HEK293 (cell line): Measurements from ENCODE around the gene SKAP1.

Experiments used
- CTCF ChIA-PET: fragments of 350-600 bp; formaldehyde crosslinking; extraction: SDS; loops from one replicate; lab custom pipeline; 2021; ENCODE audit warnings: antibody characterized with exemption; lab: Yijun Ruan, JAX
- POLR2A ChIA-PET: fragments of 300-600 bp; formaldehyde crosslinking; extraction: SDS; loops from one replicate; lab custom pipeline; 2020; ENCODE audit warnings: antibody characterized with exemption, inconsistent platforms; lab: Yijun Ruan, JAX
- H3K27ac ChIP-seq: fragments of 200-500 bp; sonication (Bioruptor generic); 2 replicates; pipeline ENCODE4 v1.5.1; 2014; ENCODE audit warnings: low read depth, low read length, control low read depth, inconsistent platforms; ENCODE audit errors: extremely low read depth
- H3K36me3 ChIP-seq, 2 experiments: fragments of 200-500 bp in 1 of 2; sonication (Bioruptor generic) in 1 of 2; 1 replicate in 1 of 2; 2 replicates in 1 of 2; pipeline ENCODE4 v1.5.1; 2014 to 2017; ENCODE audit warnings: inconsistent platforms in 2 of 2, low read length in 2 of 2; ENCODE audit not compliant: control insufficient read depth in 2 of 2, insufficient read depth in 1 of 2
- H3K4me1 ChIP-seq: fragments of 200-500 bp; sonication (Bioruptor generic); 2 replicates; pipeline ENCODE4 v1.5.1; 2014; ENCODE audit warnings: mild to moderate bottlenecking, low read length, inconsistent platforms; ENCODE audit not compliant: control insufficient read depth, insufficient read depth
- H3K4me3 ChIP-seq: 2 replicates; pipeline ENCODE4 v1.5.1; 2011; ENCODE audit warnings: low read depth, mild to moderate bottlenecking, control low read depth, low read length, moderate library complexity
- H3K9me3 ChIP-seq: fragments of 200-500 bp; sonication (Bioruptor generic); 2 replicates; pipeline ENCODE4 v1.5.1; 2014; ENCODE audit warnings: low read depth, low read length, inconsistent platforms; ENCODE audit not compliant: control insufficient read depth, insufficient read depth
- GFI1B ChIP-seq: fragments of 450-650 bp; formaldehyde crosslinking; IDR thresholded peaks from 2 replicates; pipeline ENCODE4 v1.5.1; 2016; ENCODE audit warnings: missing biosample characterization, missing genetic modification characterization
- MZF1 ChIP-seq: fragments of 450-650 bp; formaldehyde crosslinking; IDR thresholded peaks from 2 replicates; pipeline ENCODE4 v1.5.1; 2017; ENCODE audit warnings: missing biosample characterization, missing genetic modification characterization, borderline replicate concordance
- PRDM1 ChIP-seq: fragments of 450-650 bp; formaldehyde crosslinking; IDR thresholded peaks from 2 replicates; pipeline ENCODE4; 2016; ENCODE audit warnings: missing biosample characterization, missing genetic modification characterization
- RBAK ChIP-seq: fragments of 450-650 bp; formaldehyde crosslinking; IDR thresholded peaks from 2 replicates; pipeline ENCODE4 v1.5.1; 2016; ENCODE audit warnings: missing biosample characterization, missing genetic modification characterization
- REPIN1 ChIP-seq: fragments of 450-650 bp; formaldehyde crosslinking; IDR thresholded peaks from 2 replicates; pipeline ENCODE4 v1.5.1; 2017; ENCODE audit warnings: missing biosample characterization, missing genetic modification characterization, low read depth
- ZNF223 ChIP-seq: fragments of 450-650 bp; formaldehyde crosslinking; IDR thresholded peaks from 2 replicates; pipeline ENCODE4 v1.5.1; 2016; ENCODE audit warnings: missing biosample characterization, missing genetic modification characterization
- ZNF335 ChIP-seq: fragments of 450-650 bp; formaldehyde crosslinking; conservative IDR thresholded peaks from 2 replicates; pipeline ENCODE4 v1.5.1; 2016; ENCODE audit warnings: missing biosample characterization, missing genetic modification characterization
- ZNF394 ChIP-seq: fragments of 450-650 bp; formaldehyde crosslinking; IDR thresholded peaks from 2 replicates; pipeline ENCODE4 v1.5.1; 2016; ENCODE audit warnings: missing biosample characterization, missing genetic modification characterization, mild to moderate bottlenecking, moderate library complexity, borderline replicate concordance
- ZNF423 ChIP-seq: fragments of 450-650 bp; formaldehyde crosslinking; IDR thresholded peaks from 2 replicates; pipeline ENCODE4 v1.5.1; 2016; ENCODE audit warnings: missing biosample characterization, missing genetic modification characterization
- ZNF473 ChIP-seq: fragments of 450-650 bp; formaldehyde crosslinking; IDR thresholded peaks from 2 replicates; pipeline ENCODE4 v1.5.1; 2017; ENCODE audit warnings: missing biosample characterization, missing genetic modification characterization
- ZNF600 ChIP-seq: fragments of 450-650 bp; formaldehyde crosslinking; IDR thresholded peaks from 2 replicates; pipeline ENCODE4 v1.5.1; 2016; ENCODE audit warnings: missing biosample characterization, missing genetic modification characterization
- ZNF624 ChIP-seq: fragments of 450-650 bp; formaldehyde crosslinking; IDR thresholded peaks from 2 replicates; pipeline ENCODE4 v1.5.1; 2017; ENCODE audit warnings: missing biosample characterization, missing genetic modification characterization
- ZNF629 ChIP-seq: fragments of 450-650 bp; formaldehyde crosslinking; IDR thresholded peaks from 2 replicates; pipeline ENCODE4 v1.5.1; 2017; ENCODE audit warnings: missing biosample characterization, missing genetic modification characterization
- ZSCAN16 ChIP-seq: fragments of 450-650 bp; formaldehyde crosslinking; IDR thresholded peaks from 2 replicates; pipeline ENCODE4 v1.5.1; 2016; ENCODE audit warnings: missing biosample characterization, missing genetic modification characterization
- TF ChIP-seq, protein P1 (sequence below): fragments of 450-650 bp; formaldehyde crosslinking; IDR thresholded peaks from 2 replicates; pipeline ENCODE4 v1.5.1; 2017; ENCODE audit warnings: missing biosample characterization, missing genetic modification characterization
- TF ChIP-seq, protein P2 (sequence below): fragments of 450-650 bp; formaldehyde crosslinking; IDR thresholded peaks from 2 replicates; pipeline ENCODE4 v1.5.1; 2016; ENCODE audit warnings: missing biosample characterization, missing genetic modification characterization
- TF ChIP-seq, protein P3 (sequence below): fragments of 450-650 bp; formaldehyde crosslinking; IDR thresholded peaks from 2 replicates; pipeline ENCODE4 v1.5.1; 2017; ENCODE audit warnings: missing biosample characterization, missing genetic modification characterization
- TF ChIP-seq, protein P4 (sequence below): fragments of 450-650 bp; formaldehyde crosslinking; IDR thresholded peaks from 2 replicates; pipeline ENCODE4 v1.5.1; 2016; ENCODE audit warnings: missing biosample characterization, missing genetic modification characterization
- TF ChIP-seq, protein P5 (sequence below): fragments of 450-650 bp; formaldehyde crosslinking; optimal IDR thresholded peaks from 2 replicates; pipeline ENCODE3; 2016; ENCODE audit warnings: missing biosample characterization, mild to moderate bottlenecking, missing genetic modification characterization
- TF ChIP-seq, protein P6 (sequence below): fragments of 450-650 bp; formaldehyde crosslinking; IDR thresholded peaks from 2 replicates; pipeline ENCODE4 v1.5.1; 2016; ENCODE audit warnings: missing biosample characterization, missing genetic modification characterization

The SKAP1 gene

DNA sequence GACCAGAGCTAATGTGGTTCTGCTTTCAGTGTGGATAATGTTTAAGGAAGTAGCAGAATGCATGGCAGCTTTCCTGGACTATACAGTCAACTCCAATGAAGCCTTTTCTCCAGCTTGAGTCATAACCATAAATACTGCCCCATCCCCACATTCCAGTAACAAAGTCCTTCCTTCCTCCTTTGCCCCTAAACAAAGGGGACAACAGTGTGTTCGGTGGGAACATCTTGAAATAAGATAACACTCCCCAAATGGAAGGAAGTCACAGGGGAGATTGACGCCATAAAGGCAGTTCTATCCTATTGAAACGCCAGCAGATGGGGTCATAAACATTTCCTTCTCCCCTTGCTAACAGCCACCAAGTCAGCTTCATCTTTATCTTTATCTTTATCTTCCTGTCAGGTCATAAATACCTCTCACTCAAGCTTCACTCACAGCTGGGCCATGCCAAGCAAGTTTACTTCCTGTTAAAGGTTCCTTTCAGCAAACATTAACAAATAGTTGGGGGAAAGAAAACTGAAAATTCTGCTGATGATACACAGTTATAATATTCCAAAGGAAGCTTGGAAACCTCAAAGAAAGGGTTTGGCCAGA, 185.8 kb downstream of the SKAP1 start (continued):
- TF ChIP-seq, protein P1, sequence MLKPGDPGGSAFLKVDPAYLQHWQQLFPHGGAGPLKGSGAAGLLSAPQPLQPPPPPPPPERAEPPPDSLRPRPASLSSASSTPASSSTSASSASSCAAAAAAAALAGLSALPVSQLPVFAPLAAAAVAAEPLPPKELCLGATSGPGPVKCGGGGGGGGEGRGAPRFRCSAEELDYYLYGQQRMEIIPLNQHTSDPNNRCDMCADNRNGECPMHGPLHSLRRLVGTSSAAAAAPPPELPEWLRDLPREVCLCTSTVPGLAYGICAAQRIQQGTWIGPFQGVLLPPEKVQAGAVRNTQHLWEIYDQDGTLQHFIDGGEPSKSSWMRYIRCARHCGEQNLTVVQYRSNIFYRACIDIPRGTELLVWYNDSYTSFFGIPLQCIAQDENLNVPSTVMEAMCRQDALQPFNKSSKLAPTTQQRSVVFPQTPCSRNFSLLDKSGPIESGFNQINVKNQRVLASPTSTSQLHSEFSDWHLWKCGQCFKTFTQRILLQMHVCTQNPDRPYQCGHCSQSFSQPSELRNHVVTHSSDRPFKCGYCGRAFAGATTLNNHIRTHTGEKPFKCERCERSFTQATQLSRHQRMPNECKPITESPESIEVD, result peak; percentile 38; the same call in 1 of the 2 replicates
- no peak for TF ChIP-seq ZSCAN16 (tag by site-specific recombination)
- TF ChIP-seq, protein P2, sequence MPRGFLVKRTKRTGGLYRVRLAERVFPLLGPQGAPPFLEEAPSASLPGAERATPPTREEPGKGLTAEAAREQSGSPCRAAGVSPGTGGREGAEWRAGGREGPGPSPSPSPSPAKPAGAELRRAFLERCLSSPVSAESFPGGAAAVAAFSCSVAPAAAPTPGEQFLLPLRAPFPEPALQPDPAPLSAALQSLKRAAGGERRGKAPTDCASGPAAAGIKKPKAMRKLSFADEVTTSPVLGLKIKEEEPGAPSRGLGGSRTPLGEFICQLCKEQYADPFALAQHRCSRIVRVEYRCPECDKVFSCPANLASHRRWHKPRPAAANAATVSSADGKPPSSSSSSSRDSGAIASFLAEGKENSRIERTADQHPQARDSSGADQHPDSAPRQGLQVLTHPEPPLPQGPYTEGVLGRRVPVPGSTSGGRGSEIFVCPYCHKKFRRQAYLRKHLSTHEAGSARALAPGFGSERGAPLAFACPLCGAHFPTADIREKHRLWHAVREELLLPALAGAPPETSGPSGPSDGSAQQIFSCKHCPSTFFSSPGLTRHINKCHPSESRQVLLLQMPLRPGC, result no peak
- TF ChIP-seq, protein P3, sequence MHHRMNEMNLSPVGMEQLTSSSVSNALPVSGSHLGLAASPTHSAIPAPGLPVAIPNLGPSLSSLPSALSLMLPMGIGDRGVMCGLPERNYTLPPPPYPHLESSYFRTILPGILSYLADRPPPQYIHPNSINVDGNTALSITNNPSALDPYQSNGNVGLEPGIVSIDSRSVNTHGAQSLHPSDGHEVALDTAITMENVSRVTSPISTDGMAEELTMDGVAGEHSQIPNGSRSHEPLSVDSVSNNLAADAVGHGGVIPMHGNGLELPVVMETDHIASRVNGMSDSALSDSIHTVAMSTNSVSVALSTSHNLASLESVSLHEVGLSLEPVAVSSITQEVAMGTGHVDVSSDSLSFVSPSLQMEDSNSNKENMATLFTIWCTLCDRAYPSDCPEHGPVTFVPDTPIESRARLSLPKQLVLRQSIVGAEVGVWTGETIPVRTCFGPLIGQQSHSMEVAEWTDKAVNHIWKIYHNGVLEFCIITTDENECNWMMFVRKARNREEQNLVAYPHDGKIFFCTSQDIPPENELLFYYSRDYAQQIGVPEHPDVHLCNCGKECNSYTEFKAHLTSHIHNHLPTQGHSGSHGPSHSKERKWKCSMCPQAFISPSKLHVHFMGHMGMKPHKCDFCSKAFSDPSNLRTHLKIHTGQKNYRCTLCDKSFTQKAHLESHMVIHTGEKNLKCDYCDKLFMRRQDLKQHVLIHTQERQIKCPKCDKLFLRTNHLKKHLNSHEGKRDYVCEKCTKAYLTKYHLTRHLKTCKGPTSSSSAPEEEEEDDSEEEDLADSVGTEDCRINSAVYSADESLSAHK (tag by site-specific recombination), result no peak
- TF ChIP-seq, protein P4, sequence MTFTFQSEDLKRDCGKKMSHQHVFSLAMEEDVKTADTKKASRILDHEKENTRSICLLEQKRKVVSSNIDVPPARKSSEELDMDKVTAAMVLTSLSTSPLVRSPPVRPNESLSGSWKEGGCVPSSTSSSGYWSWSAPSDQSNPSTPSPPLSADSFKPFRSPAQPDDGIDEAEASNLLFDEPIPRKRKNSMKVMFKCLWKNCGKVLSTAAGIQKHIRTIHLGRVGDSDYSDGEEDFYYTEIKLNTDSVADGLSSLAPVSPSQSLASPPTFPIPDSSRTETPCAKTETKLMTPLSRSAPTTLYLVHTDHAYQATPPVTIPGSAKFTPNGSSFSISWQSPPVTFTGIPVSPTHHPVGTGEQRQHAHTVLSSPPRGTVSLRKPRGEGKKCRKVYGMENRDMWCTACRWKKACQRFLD (tag by site-specific recombination), result no peak
- no peak for TF ChIP-seq ZNF223 (tag by site-specific recombination)
- no peak for TF ChIP-seq ZNF624
- TF ChIP-seq ZNF600 (tag by site-specific recombination), result peak; percentile 64
- no peak for TF ChIP-seq ZNF423 (tag by site-specific recombination)
- no peak for TF ChIP-seq RBAK
- TF ChIP-seq, protein P5, sequence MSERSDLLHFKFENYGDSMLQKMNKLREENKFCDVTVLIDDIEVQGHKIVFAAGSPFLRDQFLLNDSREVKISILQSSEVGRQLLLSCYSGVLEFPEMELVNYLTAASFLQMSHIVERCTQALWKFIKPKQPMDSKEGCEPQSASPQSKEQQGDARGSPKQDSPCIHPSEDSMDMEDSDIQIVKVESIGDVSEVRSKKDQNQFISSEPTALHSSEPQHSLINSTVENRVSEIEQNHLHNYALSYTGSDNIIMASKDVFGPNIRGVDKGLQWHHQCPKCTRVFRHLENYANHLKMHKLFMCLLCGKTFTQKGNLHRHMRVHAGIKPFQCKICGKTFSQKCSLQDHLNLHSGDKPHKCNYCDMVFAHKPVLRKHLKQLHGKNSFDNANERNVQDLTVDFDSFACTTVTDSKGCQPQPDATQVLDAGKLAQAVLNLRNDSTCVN (tag by site-specific recombination), result no peak
- TF ChIP-seq GFI1B (tag by site-specific recombination), result no peak
- no peak for TF ChIP-seq ZNF394 (tag by site-specific recombination)
- peak; percentile 52; the same call in 1 of the 2 replicates for TF ChIP-seq ZNF629
- no peak for TF ChIP-seq ZNF473

DNA sequence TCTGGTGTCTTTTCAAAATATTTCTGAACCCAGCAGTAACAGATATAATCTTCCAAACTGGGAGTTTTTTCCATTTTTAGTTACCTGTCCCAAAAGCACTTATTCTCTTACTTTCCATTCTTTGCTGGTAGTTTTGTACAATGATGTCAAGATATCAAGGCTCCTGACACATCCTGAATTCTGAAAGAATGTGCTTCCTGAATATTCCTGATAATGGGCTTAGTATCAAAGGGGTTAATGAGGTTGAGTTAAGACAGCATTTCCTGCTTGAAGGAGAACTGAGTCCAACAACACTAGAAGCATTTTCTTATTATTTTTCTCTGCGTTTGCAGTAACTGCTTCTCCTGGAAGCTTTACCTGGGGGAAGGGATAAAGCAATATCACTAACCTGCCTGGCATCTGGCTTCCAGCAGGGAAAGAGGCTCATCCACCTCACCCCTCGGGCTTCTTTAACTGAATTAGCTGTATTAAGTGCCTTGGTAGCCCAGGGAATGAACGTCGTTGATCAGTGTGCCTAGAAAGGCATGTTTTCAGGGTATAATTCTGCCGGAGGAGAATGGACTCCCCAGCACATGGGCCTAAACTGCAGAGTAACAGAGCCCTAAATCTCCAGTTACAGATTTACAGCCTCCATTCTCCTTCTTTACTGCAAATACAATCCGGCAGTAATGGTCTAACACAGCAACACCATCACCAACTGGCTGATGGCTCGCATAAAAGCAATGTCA, 188.1 kb downstream of the SKAP1 start:
- ChIA-PET POLR2A (no interaction called here), CTCF (interaction anchor here (0.7 to 17.5 kb wide), 5 partner anchors 15 to 353 kb away, joined by 3 to 269 read pairs (median 4); no protein-coding TSS in a partner anchor)
- no peak overlapping the region; the same call in 1 of the 2 replicates for H3K27ac ChIP-seq
- peaks cover 71% of the 10 kb centered on the region for H3K4me1 ChIP-seq
- no peak overlapping the region for H3K4me3 ChIP-seq
- no peaks in the 10 kb centered on the region for H3K36me3 ChIP-seq
- H3K9me3 ChIP-seq, result no peaks in the 10 kb centered on the region
- TF ChIP-seq, protein P6, sequence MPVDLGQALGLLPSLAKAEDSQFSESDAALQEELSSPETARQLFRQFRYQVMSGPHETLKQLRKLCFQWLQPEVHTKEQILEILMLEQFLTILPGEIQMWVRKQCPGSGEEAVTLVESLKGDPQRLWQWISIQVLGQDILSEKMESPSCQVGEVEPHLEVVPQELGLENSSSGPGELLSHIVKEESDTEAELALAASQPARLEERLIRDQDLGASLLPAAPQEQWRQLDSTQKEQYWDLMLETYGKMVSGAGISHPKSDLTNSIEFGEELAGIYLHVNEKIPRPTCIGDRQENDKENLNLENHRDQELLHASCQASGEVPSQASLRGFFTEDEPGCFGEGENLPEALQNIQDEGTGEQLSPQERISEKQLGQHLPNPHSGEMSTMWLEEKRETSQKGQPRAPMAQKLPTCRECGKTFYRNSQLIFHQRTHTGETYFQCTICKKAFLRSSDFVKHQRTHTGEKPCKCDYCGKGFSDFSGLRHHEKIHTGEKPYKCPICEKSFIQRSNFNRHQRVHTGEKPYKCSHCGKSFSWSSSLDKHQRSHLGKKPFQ (tag by site-specific recombination), result no peak
- TF ChIP-seq ZNF335 (tag by site-specific recombination) (0 out of 2 replicates have a peak, but pooled peaks have one; percentile 18), REPIN1 (tag by site-specific recombination) (no peak), PRDM1 (0 out of 2 replicates have a peak, but pooled peaks have one; percentile 3), MZF1 (peak; percentile 46; the same call in 1 of the 2 replicates)
